Measurements from ENCODE around the gene DNASE2. TPM values are rescaled to one million over a fixed set of nuclear protein-coding genes. Genes with fewer than 3 reads are reported as not detected.

DNASE2 gene
- total RNA-seq, 1 donor from 2014 or later, result 61.0 TPM

DNA sequence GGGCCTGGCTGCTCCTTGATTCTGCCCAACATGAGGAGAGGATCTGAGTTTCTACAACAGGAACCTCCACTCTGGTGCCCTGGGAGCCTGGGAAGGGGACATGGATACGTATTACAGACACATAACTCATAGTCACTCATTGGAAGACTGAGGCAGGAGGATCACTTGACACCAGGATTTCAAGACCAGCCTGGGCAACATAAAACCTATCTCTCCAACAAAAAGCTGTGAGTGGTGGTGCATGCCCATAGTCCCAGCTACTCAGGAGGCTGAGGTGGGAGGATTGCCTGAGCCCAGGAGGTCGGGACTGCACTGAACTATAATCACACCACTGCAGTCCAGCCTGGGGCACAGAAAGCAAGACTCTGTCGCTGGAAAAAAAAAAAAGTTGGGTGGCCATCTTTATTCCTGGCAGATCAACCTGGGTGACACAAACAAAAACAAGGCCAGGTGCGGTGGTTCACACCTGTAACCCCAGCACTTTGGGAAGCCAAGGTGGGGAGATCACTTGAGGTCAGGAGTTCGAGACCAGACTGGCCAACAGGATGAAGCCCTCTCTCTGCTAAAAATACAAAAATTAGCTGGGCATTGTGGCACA, 6.9 kb upstream of the DNASE2 start:
- H3K4me3 ChIP-seq, result no peak overlapping the region
- ATAC-seq (no peak), DNase-seq (no peak)
- no peak for TF ChIP-seq CTCF (IDR thresholded peaks at IDR 0.05)
- H3K27me3 ChIP-seq, result peaks cover 12% of the 10 kb centered on the region
- no peak overlapping the region for H3K27ac ChIP-seq
- no peaks in the 10 kb centered on the region for H3K36me3 ChIP-seq
- H3K4me1 ChIP-seq, result peaks cover 22% of the 10 kb centered on the region
- intact Hi-C loops (cut with DNase I), result no loop called here
- H3K9me3 ChIP-seq, result no peaks in the 10 kb centered on the region

GRCh38 chr19:12886969-12887747, 5.9 kb upstream of the DNASE2 start, which contains the start of gene KLF1:
Gene KLF1 (minus strand): TSS chr19:12887201. CDS start chr19:12887140, 61 bp downstream.
- Histone ChIP-seq H3K9me3 (no peaks in the 10 kb centered on the region), H3K36me3 (no peaks in the 10 kb centered on the region), H3K4me1 (peaks cover 19% of the 10 kb centered on the region), H3K27me3 (peaks cover 12% of the 10 kb centered on the region), H3K4me3 (peak within 1 kb of the TSS; percentile 44), H3K27ac (no peak within 1 kb of the TSS)
- ATAC-seq, result no peak
- no peak for DNase-seq
- intact Hi-C loops (cut with DNase I), result no loop called here
- TF ChIP-seq CTCF (IDR thresholded peaks at IDR 0.05), result no peak

DNA sequence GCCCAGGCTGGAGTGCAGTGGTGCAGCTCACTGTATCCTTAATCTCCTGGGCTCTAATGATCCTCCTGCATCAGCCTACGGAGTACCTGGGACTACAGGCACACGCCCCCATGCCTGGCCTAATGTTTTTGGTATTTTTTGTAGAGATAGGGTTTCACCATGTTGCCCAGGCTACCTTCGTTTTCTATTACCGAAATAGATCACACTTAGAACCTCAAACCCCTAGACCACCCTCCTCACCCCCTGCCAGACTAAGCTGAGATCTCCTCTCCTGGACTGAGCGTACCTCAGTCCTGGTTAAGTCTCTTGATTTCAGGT, 5.4 kb upstream of the DNASE2 start:
- H3K4me3 ChIP-seq, result no peak overlapping the region
- intact Hi-C loops (cut with DNase I), result no loop called here
- H3K4me1 ChIP-seq, result peaks cover 13% of the 10 kb centered on the region
- peaks cover 12% of the 10 kb centered on the region for H3K27me3 ChIP-seq
- no peak for ATAC-seq
- no peak for DNase-seq
- no peaks in the 10 kb centered on the region for H3K36me3 ChIP-seq
- no peaks in the 10 kb centered on the region for H3K9me3 ChIP-seq
- no peak overlapping the region for H3K27ac ChIP-seq
- TF ChIP-seq CTCF (IDR thresholded peaks at IDR 0.05), result no peak

GRCh38 chr19:12885749-12886650, 4.8 kb upstream of the DNASE2 start:
- Histone ChIP-seq H3K4me1 (peaks cover 9% of the 10 kb centered on the region), H3K27ac (no peak overlapping the region), H3K36me3 (no peaks in the 10 kb centered on the region), H3K27me3 (peaks cover 12% of the 10 kb centered on the region), H3K4me3 (peak overlapping the region; percentile 44), H3K9me3 (no peaks in the 10 kb centered on the region)
- TF ChIP-seq CTCF (IDR thresholded peaks at IDR 0.05), result no peak
- ATAC-seq (no peak), DNase-seq (no peak)
- intact Hi-C loops (cut with DNase I), result no loop called here

DNA sequence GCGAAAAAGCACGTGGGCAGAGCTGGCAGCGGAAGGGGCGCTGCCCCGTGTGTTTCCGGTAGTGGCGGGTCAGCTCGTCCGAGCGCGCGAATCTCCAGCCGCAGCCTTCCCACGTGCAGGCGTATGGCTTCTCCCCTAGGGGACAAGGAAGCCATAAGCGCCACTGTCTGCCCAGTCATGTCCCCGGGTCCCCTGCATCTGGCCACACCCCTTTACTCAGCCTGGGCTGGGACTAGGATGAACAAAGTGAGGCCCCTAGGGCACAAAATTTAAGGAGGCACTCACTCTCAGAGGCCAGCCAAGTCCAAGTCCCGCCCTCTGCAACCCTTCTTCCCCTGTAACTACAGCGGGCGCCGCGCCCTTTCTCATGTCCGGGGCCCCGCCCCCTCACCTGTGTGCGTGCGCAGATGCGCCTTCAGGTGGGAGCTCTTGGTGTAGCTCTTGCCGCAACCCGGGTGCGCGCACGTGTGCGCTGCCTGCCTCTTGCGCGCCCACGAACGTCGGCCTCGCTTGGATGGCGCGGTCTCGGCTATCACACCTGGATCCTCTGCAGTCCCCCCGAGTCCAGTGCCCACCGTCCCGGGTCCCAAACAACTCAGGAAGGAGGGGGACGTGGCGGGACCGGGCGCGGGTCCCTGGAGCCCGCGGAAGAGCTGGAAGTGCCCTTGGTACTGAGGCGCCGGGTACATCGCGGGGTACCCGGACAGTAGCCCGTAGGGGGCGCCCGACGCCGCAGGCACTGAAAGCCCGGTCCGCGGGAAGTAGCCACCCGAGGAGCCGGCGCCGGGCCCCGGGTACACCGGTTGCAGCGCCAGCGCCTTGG, 3.9 kb upstream of the DNASE2 start:
- peak; percentile 66 for TF ChIP-seq CTCF (IDR thresholded peaks at IDR 0.05)
- Histone ChIP-seq H3K4me3 (peak overlapping the region; percentile 44), H3K9me3 (no peaks in the 10 kb centered on the region), H3K36me3 (no peaks in the 10 kb centered on the region), H3K27me3 (peaks cover 12% of the 10 kb centered on the region), H3K27ac (no peak overlapping the region), H3K4me1 (peaks cover 16% of the 10 kb centered on the region)
- intact Hi-C loops (cut with DNase I), result no loop called here
- ATAC-seq (peak; percentile 78), DNase-seq (peak; percentile 95)

Measured in upper lobe of right lung (tissue), 1 donor.